Measurements from ENCODE around the gene TLR9.

- no peak for TF ChIP-seq MAX (IDR thresholded peaks at IDR 0.05; ENCODE audit: low read depth)
- no peak for TF ChIP-seq POLR2AphosphoS5 (IDR thresholded peaks at IDR 0.05; ENCODE audit: low read depth, low read length)
- TF ChIP-seq TAF1 (IDR thresholded peaks at IDR 0.05; ENCODE audit: borderline replicate concordance, low read depth, low read length) = no peak
- no peak for TF ChIP-seq CTCF (IDR thresholded peaks at IDR 0.05)
- no peak for TF ChIP-seq YY1 (IDR thresholded peaks at IDR 0.05; ENCODE audit: low read depth)
- no peak for TF ChIP-seq RAD21 (IDR thresholded peaks at IDR 0.05; ENCODE audit: low read length)
- no peak for TF ChIP-seq USF1 (IDR thresholded peaks at IDR 0.05; ENCODE audit: borderline replicate concordance, low read depth)
- no peak for TF ChIP-seq PBX3 (IDR thresholded peaks at IDR 0.05)
- no peak for TF ChIP-seq EP300 (IDR thresholded peaks at IDR 0.05; ENCODE audit: borderline replicate concordance in 1 of 2, low read depth in 1 of 2, low read length in 1 of 2)
- TF ChIP-seq REST (IDR thresholded peaks at IDR 0.05; ENCODE audit: low read depth, low read length) = no peak
- no peak for TF ChIP-seq SMC3 (IDR thresholded peaks at IDR 0.05; ENCODE audit: low read depth, low read length)
- TF ChIP-seq TCF12 (IDR thresholded peaks at IDR 0.05) = peak; percentile 7; the same call in 1 of the 2 replicates
- TF ChIP-seq MXI1 (IDR thresholded peaks at IDR 0.05; ENCODE audit: low read depth, low read length) = no peak
Measured at GRCh38 chr3:52213901-52214300, 11.5 kb downstream of the TLR9 start.
